Psoas muscle (tissue), 8 donors: ENCODE results near the gene ALKBH2. TPM values are rescaled to one million over a fixed set of nuclear protein-coding genes. Genes with fewer than 3 reads are reported as not detected.

ENCODE experiments used
- ATAC-seq, 4 donors: fragments of 200-7000 bp; cut with Tn5 transposase; one replicate each; pipeline ENCODE4 v1.9.1; 2020; ENCODE audit warnings: moderate library complexity in 3 of 4, mild to moderate bottlenecking in 2 of 4
- DNase-seq, 2 donors: peaks; one replicate each; pipeline ENCODE4 v3.0.0-alpha.2; 2020
- H3K27ac ChIP-seq: fragments of 200-600 bp; one replicate; pipeline ENCODE4 v1.8.0; 2022
- H3K27me3 ChIP-seq, 3 donors: fragments of 200-600 bp in 1 of 3; one replicate each; pipeline versions ENCODE4 v1.6.1 to v1.8.0; 2013 to 2022; ENCODE audit warnings: low read length in 2 of 3, mild to moderate bottlenecking in 2 of 3, moderate library complexity in 1 of 3; ENCODE audit not compliant: insufficient read depth in 3 of 3
- H3K36me3 ChIP-seq, 2 donors: fragments of 200-600 bp in 1 of 2; one replicate each; pipeline versions ENCODE4 v1.6.1 to v1.8.0; 2013 to 2022; ENCODE audit warnings: low read depth in 1 of 2, mild to moderate bottlenecking in 1 of 2, moderate library complexity in 1 of 2; ENCODE audit not compliant: insufficient read depth in 1 of 2
- H3K4me1 ChIP-seq: fragments of 200-600 bp; one replicate; pipeline ENCODE4 v1.8.0; 2022
- H3K4me3 ChIP-seq: fragments of 200-600 bp; one replicate; pipeline ENCODE4 v1.8.0; 2022; ENCODE audit warnings: mild to moderate bottlenecking
- H3K9me3 ChIP-seq: fragments of 200-600 bp; one replicate; pipeline ENCODE4 v1.8.0; 2022
- WGBS, 3 donors: extraction: QIAGEN DNeasy Blood & Tissue Kit; methylation state at CpG; one replicate each; pipeline versions ENCODE4 v1.1.6 to v1.1.7; 2013; 5-methylcytosine and 5-hydroxymethylcytosine counted together
- intact Hi-C, 2 donors: fragments of 100-400 bp; cut with DNase I; formaldehyde crosslinking; loops; one replicate each; pipeline versions ENCODE4 v1.11.0 to v1.14.2; 2022
- polyA plus RNA-seq, 3 donors: library from polyadenylated mRNA; stranded (reverse); fragments of 200-250 nt; gene quantifications; one replicate each; pipeline ENCODE4 v1.2.3, GENCODE V29; 2013
- total RNA-seq, 4 donors: library from RNA; stranded (reverse); fragmentation: NEBNext Ultra II Directional in 2 of 4; extraction: Animal tissue kit (Norgen Biotek cat#: 25700) in 2 of 4; gene quantifications; one replicate each; pipeline versions ENCODE4 v1.2.1 to v1.2.4, GENCODE V29; 2021 to 2023
- TF ChIP-seq, protein P1 (sequence below): fragments of 200-600 bp; IDR thresholded peaks from one replicate; pipeline ENCODE4 v1.8.0; 2022; ENCODE audit warnings: antibody characterized with exemption
- donor health status: healthy with polysubstance abuse.
- donor health status: DM: no; HTN: no; CAD: no; lungs with moderate emphysema.
- donor health status: Bipolar disorder and iron deficiency.
- donor health status: healthy.
- donor health status: DM: yes; HTN: yes; CAD: no.
- donor health status: DM: no; HTN: no; CAD: no.
- donor health status: DM: no; HTN: no; CAD: no.
- donor health status: DM: yes; HTN: yes; CAD: no.

ALKBH2 gene
- total and polyA plus RNA-seq, 7 donors = 7.3 to 50.4 (median 25.3) TPM

DNA sequence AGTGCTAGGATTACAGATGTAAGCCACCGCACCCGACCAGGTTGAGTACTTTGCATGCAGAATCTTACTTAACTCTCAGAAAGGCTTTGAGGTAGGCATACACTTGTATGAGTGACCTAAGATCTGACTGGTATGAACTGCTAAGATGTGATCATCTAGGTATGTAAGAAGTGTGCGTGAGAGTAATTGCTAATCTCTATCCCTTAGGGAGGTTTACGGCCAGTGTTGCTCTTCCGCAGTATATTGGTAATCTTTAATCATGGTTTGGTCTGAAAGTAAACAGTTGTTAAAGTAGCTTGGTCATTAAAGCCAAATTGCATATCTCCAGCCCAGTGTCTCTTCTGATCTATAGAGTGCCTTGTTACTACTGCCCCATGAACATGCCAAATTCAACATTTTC, 11.9 kb upstream of the ALKBH2 start:
- Histone ChIP-seq H3K36me3 (peaks cover 0 to 81% of the 10 kb centered on the region in 2 donors), H3K9me3 (no peaks in the 10 kb centered on the region), H3K4me1 (no peaks in the 10 kb centered on the region), H3K4me3 (no peak overlapping the region), H3K27me3 (no peaks in the 10 kb centered on the region), H3K27ac (no peak overlapping the region)
- ATAC-seq (no peak), DNase-seq (no peak)
- TF ChIP-seq, protein P1, sequence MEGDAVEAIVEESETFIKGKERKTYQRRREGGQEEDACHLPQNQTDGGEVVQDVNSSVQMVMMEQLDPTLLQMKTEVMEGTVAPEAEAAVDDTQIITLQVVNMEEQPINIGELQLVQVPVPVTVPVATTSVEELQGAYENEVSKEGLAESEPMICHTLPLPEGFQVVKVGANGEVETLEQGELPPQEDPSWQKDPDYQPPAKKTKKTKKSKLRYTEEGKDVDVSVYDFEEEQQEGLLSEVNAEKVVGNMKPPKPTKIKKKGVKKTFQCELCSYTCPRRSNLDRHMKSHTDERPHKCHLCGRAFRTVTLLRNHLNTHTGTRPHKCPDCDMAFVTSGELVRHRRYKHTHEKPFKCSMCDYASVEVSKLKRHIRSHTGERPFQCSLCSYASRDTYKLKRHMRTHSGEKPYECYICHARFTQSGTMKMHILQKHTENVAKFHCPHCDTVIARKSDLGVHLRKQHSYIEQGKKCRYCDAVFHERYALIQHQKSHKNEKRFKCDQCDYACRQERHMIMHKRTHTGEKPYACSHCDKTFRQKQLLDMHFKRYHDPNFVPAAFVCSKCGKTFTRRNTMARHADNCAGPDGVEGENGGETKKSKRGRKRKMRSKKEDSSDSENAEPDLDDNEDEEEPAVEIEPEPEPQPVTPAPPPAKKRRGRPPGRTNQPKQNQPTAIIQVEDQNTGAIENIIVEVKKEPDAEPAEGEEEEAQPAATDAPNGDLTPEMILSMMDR = no peak
- 85 to 91% (median 90%) methylated on average over 5 of the region's 5 CpGs for WGBS, 3 donors
- intact Hi-C loops = no loop called here

DNA sequence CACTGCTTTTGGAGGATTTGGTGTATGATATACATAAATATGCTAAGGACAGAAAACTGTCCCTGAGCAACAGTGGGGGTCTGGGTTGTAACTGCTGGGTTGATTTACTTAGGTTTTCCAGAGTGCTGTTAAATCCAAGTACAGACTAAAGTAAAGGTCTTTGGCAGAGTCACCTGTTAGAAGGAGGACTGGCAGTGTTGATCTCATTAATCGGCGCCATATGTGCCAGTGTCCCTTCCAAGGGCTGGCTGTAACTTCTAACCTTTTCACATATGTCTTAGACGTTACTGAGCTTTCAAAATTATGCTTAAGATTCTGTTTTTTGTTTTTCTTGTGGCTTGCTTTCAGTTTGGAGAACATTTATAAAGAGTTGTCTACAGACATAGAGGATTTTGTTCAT, 9.2 kb upstream of the ALKBH2 start:
- TF ChIP-seq, protein P1 = no peak
- no peaks in the 10 kb centered on the region for H3K27me3 ChIP-seq
- peaks cover 14% of the 10 kb centered on the region for H3K4me1 ChIP-seq
- H3K4me3 ChIP-seq = no peak overlapping the region
- DNase-seq (no peak), ATAC-seq (no peak)
- H3K36me3 ChIP-seq = peaks cover 0 to 67% of the 10 kb centered on the region in 2 donors
- no peak overlapping the region for H3K27ac ChIP-seq
- WGBS, 3 donors = 74 to 89% (median 80%) methylated on average over 3 of the region's 3 CpGs
- H3K9me3 ChIP-seq = no peaks in the 10 kb centered on the region
- intact Hi-C loops = no loop called here

DNA sequence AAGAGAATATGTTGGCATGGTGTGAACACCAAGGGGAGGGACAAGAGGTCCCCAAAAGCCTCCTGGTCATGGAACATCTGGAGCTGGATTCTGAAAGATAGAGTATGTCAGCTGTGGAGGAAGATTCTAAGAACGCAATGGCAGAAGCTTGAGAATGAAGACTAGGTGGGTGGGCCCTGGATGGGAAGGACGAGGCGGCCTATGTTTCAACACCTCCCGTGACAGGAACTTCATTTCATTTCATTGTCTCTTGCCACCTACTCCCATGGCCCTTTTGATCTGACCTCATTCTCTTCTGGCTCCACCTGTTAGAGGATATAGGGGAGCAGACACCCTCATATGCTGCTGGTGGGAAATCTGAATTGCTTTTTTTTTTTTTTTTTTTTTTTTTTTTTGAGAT, 7.5 kb upstream of the ALKBH2 start:
- H3K36me3 ChIP-seq = peaks cover 0 to 50% of the 10 kb centered on the region in 2 donors

DNA sequence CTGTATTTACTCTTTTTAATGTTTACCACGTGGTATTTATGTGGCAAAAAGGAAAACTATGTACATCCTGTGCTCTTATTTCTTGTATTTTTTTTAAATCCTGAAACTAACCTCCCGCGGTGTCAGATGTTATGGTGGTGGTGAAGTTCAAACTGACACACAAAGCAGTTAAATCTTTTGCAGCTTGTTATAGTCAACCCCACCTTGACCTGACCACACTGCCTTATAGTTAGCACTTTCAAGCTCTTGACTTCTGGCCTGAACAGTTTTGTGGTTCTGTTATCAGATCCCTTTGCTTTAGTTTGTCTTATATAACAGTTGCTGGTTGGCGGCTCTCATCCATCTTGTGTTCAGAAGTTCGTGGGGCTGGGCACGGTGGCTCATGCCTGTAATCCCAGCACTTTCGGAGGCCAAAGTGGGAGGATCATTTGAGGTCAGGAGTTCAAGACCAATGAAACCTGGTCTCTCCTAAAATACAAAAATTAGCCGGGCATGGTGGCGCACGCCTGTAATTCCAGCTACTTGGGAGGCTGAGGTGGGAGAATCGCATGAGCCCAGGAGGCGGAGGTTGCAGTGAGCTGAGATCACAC, 6.3 kb upstream of the ALKBH2 start:
- 63 to 78% (median 68%) methylated on average over 12 of the region's 12 CpGs for WGBS, 3 donors
- Histone ChIP-seq H3K27me3 (no peaks in the 10 kb centered on the region), H3K4me3 (peak overlapping the region; percentile 84), H3K4me1 (peaks cover 16% of the 10 kb centered on the region), H3K9me3 (no peaks in the 10 kb centered on the region), H3K36me3 (peaks cover 0 to 38% of the 10 kb centered on the region in 2 donors), H3K27ac (peak overlapping the region; percentile 94)
- ATAC-seq (no peak), DNase-seq (no peak)
- TF ChIP-seq, protein P1 = no peak
- intact Hi-C loops = loop anchor here (10.0 kb wide), 2 partner anchors 245 to 435 kb away; partner anchors contain the start of gene SSH1 (in 1 of the 2)

More for the DNA sequence above, 7.5 kb upstream of the ALKBH2 start:
- DNase-seq = no peak
- no peak overlapping the region for H3K4me3 ChIP-seq
- TF ChIP-seq, protein P1 = no peak
- no peaks in the 10 kb centered on the region for H3K27me3 ChIP-seq
- no peak overlapping the region for H3K27ac ChIP-seq
- 87 to 98% (median 90%) methylated on average over 4 of the region's 4 CpGs for WGBS, 3 donors
- H3K9me3 ChIP-seq = no peaks in the 10 kb centered on the region
- intact Hi-C loops = no loop called here
- ATAC-seq = no peak
- peaks cover 16% of the 10 kb centered on the region for H3K4me1 ChIP-seq

DNA sequence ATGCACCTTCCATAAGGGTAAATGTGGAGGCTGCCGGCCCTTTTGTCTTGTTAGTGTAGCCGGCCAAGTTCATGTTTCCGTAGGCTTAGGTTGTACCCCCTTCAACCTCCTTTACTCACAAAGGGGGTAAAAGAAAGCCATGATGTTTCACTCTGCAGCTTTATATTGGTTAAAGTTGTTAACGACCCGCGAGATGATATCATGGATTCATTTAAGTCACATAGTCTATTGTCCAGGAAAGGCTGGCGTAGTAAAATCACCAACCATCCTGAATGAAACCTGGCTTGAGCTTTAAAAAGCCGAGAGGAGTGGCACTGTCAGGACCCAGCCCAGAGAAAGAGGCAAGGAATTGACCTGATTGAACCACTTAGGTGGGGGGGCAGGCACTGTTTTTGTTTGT, 5.4 kb upstream of the ALKBH2 start:
- peak overlapping the region; percentile 94 for H3K27ac ChIP-seq
- H3K36me3 ChIP-seq = peaks cover 0 to 29% of the 10 kb centered on the region in 2 donors
- no peak for DNase-seq
- WGBS, 3 donors = 2 to 3% (median 3%) methylated on average over 8 of the region's 8 CpGs
- peak overlapping the region; percentile 84 for H3K4me3 ChIP-seq
- no peaks in the 10 kb centered on the region for H3K9me3 ChIP-seq
- TF ChIP-seq, protein P1 = no peak
- intact Hi-C loops = loop anchor here (10.0 kb wide), 2 partner anchors 244 to 434 kb away; partner anchors contain the start of gene SSH1 (in 1 of the 2)
- H3K27me3 ChIP-seq = no peaks in the 10 kb centered on the region
- peak in 1 of 4 donors; percentile 15 for ATAC-seq
- peaks cover 16% of the 10 kb centered on the region for H3K4me1 ChIP-seq
